Hematopoietic multipotent progenitor cell treated with erythropoietin and hydrocortisone succinate and interleukin-3 and kit ligand, for 4 days (in vitro differentiated cells): Measurements from ENCODE around the gene TSSC4.

ENCODE experiments used
- DNase-seq: peaks from one replicate; pipeline ENCODE4 v3.0.0-alpha.2; 2015

TSSC4 gene

GRCh38 chr11:2369896-2370295 is 30.7 kb upstream of the TSSC4 start:
- DNase-seq, result no peak

GRCh38 chr11:2374456-2375201 is 25.9 kb upstream of the TSSC4 start:
- no peak for DNase-seq

- no peak for DNase-seq
Measured at GRCh38 chr11:2375341-2375853, 25.2 kb upstream of the TSSC4 start.

- DNase-seq, result no peak
Measured at GRCh38 chr11:2375964-2376551, 24.5 kb upstream of the TSSC4 start.

GRCh38 chr11:2376751-2377451 is 23.6 kb upstream of the TSSC4 start, which contains the start of gene CD81:
Gene CD81 (plus strand): TSS chr11:2377310. CDS start chr11:2377550, 240 bp downstream.
- DNase-seq, result peak; percentile 63

- peak; percentile 72 for DNase-seq
Measured at GRCh38 chr11:2377511-2378443, 22.8 kb upstream of the TSSC4 start.

- no peak for DNase-seq
Measured at GRCh38 chr11:2378527-2379210, 21.9 kb upstream of the TSSC4 start.

GRCh38 chr11:2379466-2380174 is 20.9 kb upstream of the TSSC4 start:
- no peak for DNase-seq

GRCh38 chr11:2380396-2380795 is 20.2 kb upstream of the TSSC4 start:
- no peak for DNase-seq

- DNase-seq, result peak; percentile 24
Measured at GRCh38 chr11:2380807-2381350, 19.7 kb upstream of the TSSC4 start.

GRCh38 chr11:2381494-2382128 is 18.9 kb upstream of the TSSC4 start:
- DNase-seq, result no peak

- DNase-seq, result no peak
Measured at GRCh38 chr11:2382129-2382517, 18.4 kb upstream of the TSSC4 start.

GRCh38 chr11:2382936-2383851 is 17.4 kb upstream of the TSSC4 start:
- DNase-seq, result peak; percentile 18

- peak; percentile 54 for DNase-seq
Measured at GRCh38 chr11:2383852-2384804, 16.4 kb upstream of the TSSC4 start.

GRCh38 chr11:2385156-2386151 is 15.1 kb upstream of the TSSC4 start:
- DNase-seq, result no peak

- DNase-seq, result no peak
Measured at GRCh38 chr11:2386591-2386990, 14.0 kb upstream of the TSSC4 start.
